Measurements from ENCODE around the gene HSBP1L1.

DNA sequence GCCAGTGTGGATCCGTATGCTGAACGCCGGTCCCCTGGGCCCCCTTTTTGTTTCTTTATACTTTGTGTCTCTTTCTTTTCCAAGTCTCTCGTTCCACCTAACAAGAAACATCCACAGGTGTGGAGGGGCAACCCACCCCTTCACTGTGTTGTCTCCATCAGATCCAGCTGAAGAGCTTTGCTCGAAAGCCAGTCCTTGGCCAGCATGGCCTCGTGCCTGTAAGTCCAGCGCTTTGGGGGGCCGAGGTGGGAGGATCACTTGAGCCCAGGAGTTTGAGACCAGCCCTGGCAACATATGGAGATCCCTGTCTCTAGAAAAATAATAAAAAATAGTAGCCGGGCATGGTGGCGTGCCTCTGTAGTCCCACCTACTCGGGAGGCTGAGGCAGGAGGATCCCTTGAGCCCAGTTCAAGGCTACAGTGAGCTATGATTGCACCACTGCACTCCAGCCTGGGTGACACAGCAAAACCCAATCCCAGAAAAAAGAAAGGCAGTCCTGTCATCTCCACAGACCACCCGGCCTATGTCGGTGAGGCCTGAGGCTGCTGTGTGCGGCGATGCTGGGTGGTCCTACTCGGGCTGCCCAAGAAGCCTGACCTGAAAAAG is 3.4 kb upstream of the HSBP1L1 start:
- no peak for TF ChIP-seq EP300 (IDR thresholded peaks at IDR 0.05)
- no peak for TF ChIP-seq CTCF (IDR thresholded peaks at IDR 0.05)

Measured in upper lobe of left lung (tissue), 4 donors.